Astrocyte of the spinal cord (primary cell): ENCODE data around the gene ZGRF1.
"Not testable (repeated sequence)": the region's sequence is repeated elsewhere in the genome, so short reads cannot be mapped to it uniquely, and the experiment has no call there.

Experiments
- DNase-seq: peaks from one replicate; pipeline ENCODE4 v3.0.0; 2011; ENCODE audit warnings: low read depth, low spot score
- H3K4me3 ChIP-seq: 2 replicates; pipeline ENCODE4 v1.5.1; 2011; ENCODE audit warnings: low read depth, mild to moderate bottlenecking, low read length, moderate library complexity
- CTCF ChIP-seq: IDR thresholded peaks from 2 replicates; pipeline ENCODE4 v1.5.1; 2012; ENCODE audit warnings: low read depth, mild to moderate bottlenecking, low read length, inconsistent platforms
- in situ Hi-C: cut with HindIII; loops from 2 replicates; pipeline ENCODE4 v1.10.0; 2017; ENCODE audit warnings: low sequenced_read_pairs

The ZGRF1 gene

GRCh38 chr4:112536123-112536522 lies 100.6 kb downstream of the ZGRF1 start:
- no peak overlapping the region for H3K4me3 ChIP-seq
- no peak for TF ChIP-seq CTCF
- in situ Hi-C loops: no loop called here
- DNase-seq: no peak

GRCh38 chr4:112532267-112532666 lies 104.4 kb downstream of the ZGRF1 start:
- H3K4me3 ChIP-seq: no peak overlapping the region
- no peak for DNase-seq
- in situ Hi-C loops: no loop called here
- no peak for TF ChIP-seq CTCF

- H3K4me3 ChIP-seq: no peak overlapping the region
- no peak for DNase-seq
- in situ Hi-C loops: no loop called here
- no peak for TF ChIP-seq CTCF
Observed at GRCh38 chr4:112531146-112531545, 105.6 kb downstream of the ZGRF1 start.

GRCh38 chr4:112526061-112526460 lies 110.6 kb downstream of the ZGRF1 start:
- H3K4me3 ChIP-seq: no peak overlapping the region
- no peak for DNase-seq
- in situ Hi-C loops: no loop called here
- no peak for TF ChIP-seq CTCF

GRCh38 chr4:112523764-112524505 lies 112.8 kb downstream of the ZGRF1 start:
- peak; percentile 62 for TF ChIP-seq CTCF
- in situ Hi-C loops: no loop called here
- no peak for DNase-seq
- peak overlapping the region; percentile 17 for H3K4me3 ChIP-seq

- DNase-seq: peak; percentile 45
- H3K4me3 ChIP-seq: peak overlapping the region; percentile 14
- peak; percentile 38 for TF ChIP-seq CTCF
- in situ Hi-C loops: no loop called here
Observed at GRCh38 chr4:112523008-112523721, 113.5 kb downstream of the ZGRF1 start.

- H3K4me3 ChIP-seq, in situ Hi-C loops, DNase-seq: not testable (repeated sequence)
Observed at GRCh38 chr4:112522431-112522830, 114.3 kb downstream of the ZGRF1 start.
